ENCODE data around the gene ADH1C.
"Not testable (repeated sequence)": the region's sequence is repeated elsewhere in the genome, so short reads cannot be mapped to it uniquely, and the experiment has no call there.

The ADH1C gene

GRCh38 chr4:99321241-99322191, 31.0 kb downstream of the ADH1C start, which contains the start of gene ADH1B:
Gene ADH1B (minus strand): TSS chr4:99321401. CDS start chr4:99321331, 70 bp downstream.
- FAIRE-seq (no peak), DNase-seq (ENCODE audit: insufficient read length, low spot score) (no peak)
- TF ChIP-seq, protein P1, sequence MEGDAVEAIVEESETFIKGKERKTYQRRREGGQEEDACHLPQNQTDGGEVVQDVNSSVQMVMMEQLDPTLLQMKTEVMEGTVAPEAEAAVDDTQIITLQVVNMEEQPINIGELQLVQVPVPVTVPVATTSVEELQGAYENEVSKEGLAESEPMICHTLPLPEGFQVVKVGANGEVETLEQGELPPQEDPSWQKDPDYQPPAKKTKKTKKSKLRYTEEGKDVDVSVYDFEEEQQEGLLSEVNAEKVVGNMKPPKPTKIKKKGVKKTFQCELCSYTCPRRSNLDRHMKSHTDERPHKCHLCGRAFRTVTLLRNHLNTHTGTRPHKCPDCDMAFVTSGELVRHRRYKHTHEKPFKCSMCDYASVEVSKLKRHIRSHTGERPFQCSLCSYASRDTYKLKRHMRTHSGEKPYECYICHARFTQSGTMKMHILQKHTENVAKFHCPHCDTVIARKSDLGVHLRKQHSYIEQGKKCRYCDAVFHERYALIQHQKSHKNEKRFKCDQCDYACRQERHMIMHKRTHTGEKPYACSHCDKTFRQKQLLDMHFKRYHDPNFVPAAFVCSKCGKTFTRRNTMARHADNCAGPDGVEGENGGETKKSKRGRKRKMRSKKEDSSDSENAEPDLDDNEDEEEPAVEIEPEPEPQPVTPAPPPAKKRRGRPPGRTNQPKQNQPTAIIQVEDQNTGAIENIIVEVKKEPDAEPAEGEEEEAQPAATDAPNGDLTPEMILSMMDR (IDR thresholded peaks at IDR 0.05; ENCODE audit: insufficient read depth, missing control alignments), result no peak

GRCh38 chr4:99317811-99318210, 34.7 kb downstream of the ADH1C start:
- not testable (repeated sequence) for DNase-seq (ENCODE audit: insufficient read length, low spot score); FAIRE-seq

- TF ChIP-seq, protein P1 (IDR thresholded peaks at IDR 0.05; ENCODE audit: insufficient read depth, missing control alignments), result no peak
- DNase-seq (ENCODE audit: insufficient read length, low spot score) (no peak), FAIRE-seq (no peak)
These were observed 35.2 kb downstream of the ADH1C start for GRCh38 chr4:99317354-99317753.

GRCh38 chr4:99315839-99316238, 36.7 kb downstream of the ADH1C start:
- no peak for DNase-seq (ENCODE audit: insufficient read length, low spot score)
- TF ChIP-seq, protein P1 (IDR thresholded peaks at IDR 0.05; ENCODE audit: insufficient read depth, missing control alignments), result no peak
- FAIRE-seq, result no peak

GRCh38 chr4:99314211-99314610, 38.3 kb downstream of the ADH1C start:
- FAIRE-seq (no peak), DNase-seq (ENCODE audit: insufficient read length, low spot score) (no peak)
- TF ChIP-seq, protein P1 (IDR thresholded peaks at IDR 0.05; ENCODE audit: insufficient read depth, missing control alignments), result no peak

- DNase-seq (ENCODE audit: insufficient read length, low spot score) (no peak), FAIRE-seq (no peak)
- TF ChIP-seq, protein P1 (IDR thresholded peaks at IDR 0.05; ENCODE audit: insufficient read depth, missing control alignments), result no peak
These were observed 42.2 kb downstream of the ADH1C start for GRCh38 chr4:99310389-99310788.

DNA sequence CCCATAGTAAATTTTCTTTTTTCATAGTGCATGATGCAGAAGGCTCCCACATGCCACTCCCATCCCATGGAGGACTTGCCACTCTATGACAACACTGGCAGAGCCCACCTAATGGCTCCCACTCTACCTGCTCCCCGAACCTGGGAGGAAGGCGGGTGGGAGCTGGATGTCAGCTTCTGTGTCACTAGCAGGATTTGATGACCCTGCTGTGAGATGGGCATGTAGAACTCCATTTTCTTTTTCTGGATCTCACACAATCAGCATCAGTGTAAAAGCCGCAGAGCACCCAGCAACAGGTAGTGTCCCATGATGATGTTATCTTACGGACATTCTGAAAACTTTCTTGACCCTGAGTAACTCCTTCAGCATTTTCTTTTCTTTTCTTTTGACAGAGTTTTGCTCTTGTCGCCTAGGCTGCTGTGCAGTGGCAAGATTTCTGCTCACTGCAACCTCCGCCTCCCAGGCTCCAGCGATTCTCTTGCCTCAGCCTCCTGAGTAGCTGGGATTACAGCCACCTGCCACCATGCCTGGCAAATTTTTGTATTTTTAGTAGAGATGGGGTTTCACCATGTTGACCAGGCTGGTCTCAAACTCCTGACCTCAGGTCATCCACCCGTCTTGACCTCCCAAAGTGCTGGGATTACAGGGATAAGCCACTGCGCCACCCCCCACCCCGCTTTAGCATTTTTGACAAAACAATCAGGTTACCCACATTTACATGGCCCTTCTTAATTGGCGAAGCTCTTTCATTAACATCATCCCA, 46.7 kb downstream of the ADH1C start:
- TF ChIP-seq, protein P1 (IDR thresholded peaks at IDR 0.05; ENCODE audit: insufficient read depth, missing control alignments), result no peak
- no peak for DNase-seq (ENCODE audit: insufficient read length, low spot score)
- no peak for FAIRE-seq

All from D721Med (cell line).